Ovary (tissue), 9 donors: ENCODE results near the gene GAMT. TPM values are rescaled to one million over a fixed set of nuclear protein-coding genes. Genes with fewer than 3 reads are reported as not detected.

Source experiments
- DNase-seq, 5 donors: peaks; one replicate each; pipeline ENCODE4 v3.0.0-alpha.2; 2019 to 2020
- H3K27ac ChIP-seq, 2 donors: fragments of 200-600 bp; one replicate each; pipeline versions ENCODE4 v1.5.1 to v1.8.0; 2019 to 2022
- H3K27me3 ChIP-seq: fragments of 200-600 bp; one replicate; pipeline ENCODE4 v1.8.0; 2022
- H3K36me3 ChIP-seq: fragments of 200-600 bp; sonication (generic); one replicate; pipeline ENCODE4 v1.5.1; 2019
- H3K4me1 ChIP-seq: one replicate; pipeline ENCODE4 v1.8.1; 2013; ENCODE audit warnings: mild to moderate bottlenecking, moderate library complexity; ENCODE audit not compliant: insufficient read depth
- H3K4me3 ChIP-seq: fragments of 200-600 bp; sonication (generic); one replicate; pipeline ENCODE4 v1.5.1; 2017
- H3K9me3 ChIP-seq, 2 donors: fragments of 200-600 bp in 1 of 2; sonication (generic) in 1 of 2; one replicate each; pipeline versions ENCODE4 v1.5.1 to v1.8.1; 2013 to 2019; ENCODE audit warnings: mild to moderate bottlenecking in 1 of 2, moderate library complexity in 1 of 2
- CTCF ChIP-seq, 3 donors: fragments of 450-650 bp in 2 of 3; fragments of 200-600 bp in 1 of 3; IDR thresholded peaks; one replicate each; pipeline versions ENCODE4 v1.5.1 to v1.8.0; 2016 to 2022; ENCODE audit warnings: antibody characterized with exemption in 3 of 3, mild to moderate bottlenecking in 1 of 3
- EP300 ChIP-seq: sonication (generic); formaldehyde crosslinking; IDR thresholded peaks from one replicate; pipeline ENCODE4 v1.6.1; 2017; ENCODE audit warnings: antibody characterized with exemption
- POLR2A ChIP-seq: fragments of 450-650 bp; IDR thresholded peaks from one replicate; pipeline ENCODE4 v1.6.1; 2017; ENCODE audit warnings: antibody characterized with exemption, mild to moderate bottlenecking, moderate library complexity
- WGBS, 3 donors: extraction: QIAGEN DNeasy Blood & Tissue Kit in 1 of 3; methylation state at CpG; one replicate each; pipeline versions ENCODE4 v1.1.5 to v1.1.7; 2013 to 2017; 5-methylcytosine and 5-hydroxymethylcytosine counted together
- intact Hi-C, 4 donors: fragments of 100-400 bp; cut with DNase I; formaldehyde crosslinking; loops; one replicate each; pipeline versions ENCODE4 v1.11.0 to v1.15.1; 2022 to 2023
- polyA plus RNA-seq, 2 donors: library from polyadenylated mRNA; stranded (reverse); fragments of 200-250 nt in 1 of 2; fragments of 350-450 nt in 1 of 2; fragmentation: Illumina TruSeq in 1 of 2; extraction: RNeasy Lipid Tissue Mini Kit (QIAGEN cat#74804) in 1 of 2; gene quantifications; one replicate each; pipeline ENCODE4 v1.2.3, GENCODE V29; 2013 to 2014
- total RNA-seq, 7 donors: library from RNA; depleted of rRNA in 2 of 7; stranded (reverse); fragments of >200 nt in 2 of 7; fragmentation: NEBNext Ultra II Directional in 3 of 7; extraction: Animal tissue kit (Norgen Biotek cat#: 25700) in 3 of 7; gene quantifications; one replicate each; pipeline versions ENCODE4 v1.1.0 to v1.2.4, GENCODE V29; 2016 to 2023
- donor health status: DM: no; HTN: no; CAD: no; lungs with moderate emphysema.
- donor health status: DM: no; HTN: no; CAD: no.
- donor health status: Bipolar disorder and iron deficiency.
- donor health status: DM: yes; HTN: yes; CAD: no.
- donor health status: DM: no; HTN: no; CAD: no.
- donor health status: DM: yes; HTN: yes; CAD: no.

Gene GAMT
- total and polyA plus RNA-seq, 9 donors: 8.0 to 34.1 (median 17.0) TPM

- Histone ChIP-seq H3K9me3 (no peaks in the 10 kb centered on the region), H3K36me3 (no peaks in the 10 kb centered on the region), H3K4me1 (peaks cover 6% of the 10 kb centered on the region), H3K4me3 (no peak overlapping the region), H3K27ac (no peak overlapping the region), H3K27me3 (no peaks in the 10 kb centered on the region)
- DNase-seq: no peak
- intact Hi-C loops: no loop called here
- 59 to 75% (median 70%) methylated on average over 36 to 39 of the region's 39 CpGs for WGBS, 3 donors
- TF ChIP-seq EP300: no peak
- no peak for TF ChIP-seq POLR2A
- TF ChIP-seq CTCF (IDR thresholded peaks at IDR 0.05): no peak
These were observed 33.3 kb upstream of the GAMT start for GRCh38 chr19:1434577-1435060.

DNA sequence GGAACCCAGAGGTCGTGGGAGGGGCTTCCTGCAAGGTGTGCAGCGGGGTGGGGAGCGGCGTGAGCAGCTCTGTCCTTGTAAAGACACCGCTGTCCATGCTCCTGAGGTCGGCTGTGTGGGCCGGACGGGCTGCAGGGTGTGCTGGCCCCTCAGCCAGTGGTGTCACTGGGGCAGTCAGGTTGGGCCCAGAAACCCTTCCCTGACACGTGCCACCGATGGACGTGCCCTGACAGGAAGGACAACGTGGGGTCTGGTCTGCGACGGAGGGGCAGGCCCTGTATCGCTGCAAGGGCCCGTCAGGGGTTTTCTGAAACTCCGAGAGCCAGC, 32.7 kb upstream of the GAMT start:
- H3K4me3 ChIP-seq: no peak overlapping the region
- DNase-seq: no peak
- WGBS, 3 donors: 85 to 93% (median 88%) methylated on average over 12 to 17 of the region's 17 CpGs
- intact Hi-C loops: no loop called here
- no peaks in the 10 kb centered on the region for H3K4me1 ChIP-seq
- H3K9me3 ChIP-seq: no peaks in the 10 kb centered on the region
- H3K27ac ChIP-seq: no peak overlapping the region
- H3K27me3 ChIP-seq: no peaks in the 10 kb centered on the region
- no peaks in the 10 kb centered on the region for H3K36me3 ChIP-seq
- TF ChIP-seq POLR2A: no peak

DNA sequence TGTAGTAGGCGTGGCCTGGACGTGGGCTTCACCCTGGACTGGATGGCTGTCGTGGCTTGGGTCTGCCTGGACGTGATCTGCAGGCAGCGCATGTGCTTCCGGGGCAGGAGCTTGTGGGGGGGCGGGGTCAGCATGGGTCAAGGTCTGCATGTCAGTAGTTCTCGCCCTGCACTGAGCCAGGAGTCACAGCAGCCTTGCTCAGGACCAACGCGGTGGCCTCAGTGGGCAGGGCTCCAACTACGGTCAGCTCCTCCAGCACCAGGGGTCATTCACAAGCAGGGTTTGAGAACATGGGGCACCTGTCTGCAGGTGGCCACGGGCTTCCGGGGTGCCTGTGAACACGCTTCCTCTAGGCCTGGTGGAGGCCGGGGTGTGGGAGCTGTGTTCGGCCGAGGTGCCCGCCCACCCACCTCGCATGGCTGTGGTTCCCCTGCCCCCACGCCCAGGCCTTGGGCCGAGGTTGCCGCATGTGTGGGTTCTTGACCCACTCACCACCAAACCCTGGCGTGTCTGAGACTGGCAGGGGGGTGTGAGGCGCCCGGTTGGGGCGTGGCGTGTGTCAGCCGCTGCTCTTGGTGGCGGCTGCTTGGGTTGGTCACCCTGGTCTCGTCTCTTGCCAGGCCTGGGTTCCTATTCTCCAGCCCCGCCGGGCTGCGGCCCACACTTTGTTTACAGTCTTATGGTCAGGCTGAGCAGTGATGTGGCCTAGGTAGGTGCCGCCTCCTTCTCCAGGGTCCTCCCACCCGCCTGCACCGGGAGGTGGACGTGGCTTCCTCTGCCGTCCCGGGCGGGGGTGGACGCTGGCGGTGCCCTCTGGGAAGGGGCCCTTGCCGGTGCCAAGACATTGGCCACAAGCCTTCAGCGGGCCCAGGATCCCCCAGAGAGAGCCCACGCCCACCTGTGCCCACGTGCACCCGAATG, 32.0 kb upstream of the GAMT start:
- Histone ChIP-seq H3K4me3 (no peak overlapping the region), H3K27ac (no peak overlapping the region), H3K27me3 (no peaks in the 10 kb centered on the region), H3K36me3 (no peaks in the 10 kb centered on the region), H3K9me3 (no peaks in the 10 kb centered on the region), H3K4me1 (no peaks in the 10 kb centered on the region)
- WGBS, 3 donors: 73 to 79% (median 74%) methylated on average over 34 to 47 of the region's 47 CpGs
- TF ChIP-seq POLR2A: no peak
- TF ChIP-seq EP300: no peak
- TF ChIP-seq CTCF (IDR thresholded peaks at IDR 0.05): no peak
- DNase-seq: no peak
- intact Hi-C loops: no loop called here

DNA sequence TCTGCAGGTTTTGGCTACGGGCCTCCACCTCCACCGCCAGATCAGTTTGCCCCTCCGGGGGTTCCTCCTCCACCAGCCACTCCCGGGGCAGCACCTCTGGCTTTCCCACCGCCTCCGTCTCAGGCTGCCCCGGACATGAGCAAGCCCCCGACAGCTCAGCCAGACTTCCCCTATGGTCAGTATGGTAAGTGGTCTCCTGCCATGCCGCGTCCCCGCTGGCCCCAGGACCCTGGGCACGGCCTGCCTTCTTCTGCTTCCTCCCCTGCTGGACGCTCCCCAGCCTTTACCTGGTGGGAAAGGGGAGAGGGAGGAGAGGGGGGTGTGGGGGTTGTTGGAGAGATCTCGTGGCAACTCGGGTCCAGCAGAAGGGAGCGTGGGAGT, 31.2 kb upstream of the GAMT start:
- no peak overlapping the region for H3K27ac ChIP-seq
- no peaks in the 10 kb centered on the region for H3K36me3 ChIP-seq
- 81 to 83% (median 82%) methylated on average over 16 of the region's 16 CpGs for WGBS, 3 donors
- no peak overlapping the region for H3K4me3 ChIP-seq
- no peaks in the 10 kb centered on the region for H3K27me3 ChIP-seq
- intact Hi-C loops: no loop called here
- DNase-seq: no peak
- no peaks in the 10 kb centered on the region for H3K9me3 ChIP-seq
- TF ChIP-seq POLR2A (no peak), CTCF (IDR thresholded peaks at IDR 0.05) (no peak), EP300 (no peak)
- H3K4me1 ChIP-seq: no peaks in the 10 kb centered on the region

GRCh38 chr19:1431759-1432506, 30.6 kb upstream of the GAMT start:
- intact Hi-C loops: no loop called here
- H3K27me3 ChIP-seq: no peaks in the 10 kb centered on the region
- TF ChIP-seq CTCF (IDR thresholded peaks at IDR 0.05) (no peak), POLR2A (no peak), EP300 (no peak)
- peak in 1 of 5 donors; percentile 21 for DNase-seq
- H3K4me1 ChIP-seq: no peaks in the 10 kb centered on the region
- no peaks in the 10 kb centered on the region for H3K36me3 ChIP-seq
- WGBS, 3 donors: 84 to 89% (median 86%) methylated on average over 23 to 24 of the region's 24 CpGs
- H3K27ac ChIP-seq: no peak overlapping the region
- H3K4me3 ChIP-seq: no peak overlapping the region
- no peaks in the 10 kb centered on the region for H3K9me3 ChIP-seq
